GM23338 (cell line): Measurements from ENCODE around the gene AVPR1B. TPM values are rescaled to one million over a fixed set of nuclear protein-coding genes. Genes with fewer than 3 reads are reported as not detected.

Source experiments
- ATAC-seq: fragments of 200-7000 bp; cut with Tn5 transposase; 3 replicates; pipeline ENCODE4 v1.9.1; 2020
- DNase-seq: peaks from one replicate; pipeline ENCODE4 v3.0.0-alpha.2; 2015; ENCODE audit warnings: low spot score
- H2AFZ ChIP-seq: fragments of 200-600 bp; sonication (generic); 2 replicates; pipeline ENCODE4 v1.8.0; 2016; ENCODE audit warnings: antibody characterized with exemption, mild to moderate bottlenecking, moderate library complexity
- H3F3A ChIP-seq: fragments of 200-600 bp; sonication (generic); replicated peaks from 2 replicates; pipeline ENCODE4 v1.8.0; 2017; ENCODE audit warnings: antibody characterized with exemption, mixed run types, low read depth
- H3K27ac ChIP-seq: fragments of 200-600 bp; sonication (generic); 2 replicates; pipeline ENCODE4 v1.6.1; 2016; ENCODE audit warnings: low read depth
- H3K27me3 ChIP-seq: fragments of 200-600 bp; sonication (generic); 2 replicates; pipeline ENCODE4 v1.8.0; 2016; ENCODE audit warnings: mild to moderate bottlenecking, mixed run types, moderate library complexity; ENCODE audit not compliant: insufficient read depth
- H3K36me3 ChIP-seq: fragments of 200-600 bp; sonication (generic); 2 replicates; pipeline ENCODE4 v1.8.0; 2016; ENCODE audit warnings: mild to moderate bottlenecking; ENCODE audit not compliant: insufficient read depth
- H3K4me1 ChIP-seq: fragments of 200-600 bp; sonication (generic); 2 replicates; pipeline ENCODE4 v1.8.0; 2016; ENCODE audit warnings: mild to moderate bottlenecking, moderate library complexity; ENCODE audit not compliant: insufficient read depth
- H3K4me2 ChIP-seq: fragments of 200-600 bp; sonication (generic); 2 replicates; pipeline ENCODE4 v1.7.1; 2017; ENCODE audit warnings: mixed run types
- H3K4me3 ChIP-seq: fragments of 200-600 bp; sonication (generic); 2 replicates; pipeline ENCODE4 v1.6.1; 2016; ENCODE audit warnings: mixed run types
- H3K79me2 ChIP-seq: fragments of 200-600 bp; sonication (generic); replicated peaks from 2 replicates; pipeline ENCODE4 v1.8.0; 2017; ENCODE audit warnings: mild to moderate bottlenecking; ENCODE audit not compliant: insufficient read depth
- H3K9me2 ChIP-seq: fragments of 200-600 bp; sonication (generic); 2 replicates; pipeline ENCODE4 v1.8.0; 2017; ENCODE audit not compliant: insufficient read depth
- H4K20me1 ChIP-seq: fragments of 200-600 bp; sonication (generic); replicated peaks from 2 replicates; pipeline ENCODE4 v1.8.0; 2017; ENCODE audit warnings: mild to moderate bottlenecking; ENCODE audit not compliant: insufficient read depth
- H3K27ac Mint-ChIP-seq: 2 replicates; pipeline ENCODE4 v1.8.0; 2020; ENCODE audit warnings: inconsistent platforms, mild to moderate bottlenecking, moderate library complexity, mixed read lengths
- H3K27me3 Mint-ChIP-seq: 3 replicates; pipeline ENCODE4 v1.8.0; 2022; ENCODE audit warnings: low read depth, mild to moderate bottlenecking, moderate library complexity, mixed read lengths, inconsistent platforms; ENCODE audit not compliant: insufficient read depth, poor library complexity
- H3K36me3 Mint-ChIP-seq: 3 replicates; pipeline ENCODE4 v1.8.0; 2021; ENCODE audit warnings: low read depth, mild to moderate bottlenecking, inconsistent platforms, moderate library complexity, mixed read lengths
- H3K4me1 Mint-ChIP-seq: 3 replicates; pipeline ENCODE4 v1.8.0; 2020; ENCODE audit warnings: mild to moderate bottlenecking, inconsistent platforms, mixed read lengths
- H3K4me3 Mint-ChIP-seq: 3 replicates; pipeline ENCODE4 v1.8.0; 2021; ENCODE audit warnings: moderate library complexity, mild to moderate bottlenecking, inconsistent platforms, mixed read lengths
- H3K9me3 Mint-ChIP-seq: 3 replicates; pipeline ENCODE4 v1.8.0; 2020; ENCODE audit warnings: moderate library complexity, mild to moderate bottlenecking, inconsistent platforms, mixed read lengths
- CREB1 ChIP-seq: fragments of 250-450 bp; sonication (Bioruptor Pico); IDR thresholded peaks from 2 replicates; pipeline ENCODE4 v1.5.0; 2020; ENCODE audit warnings: low read depth, mild to moderate bottlenecking, moderate library complexity
- CTCF ChIP-seq, 2 experiments: fragments of 200-600 bp in 1 of 2; sonication (generic) in 1 of 2; conservative IDR thresholded peaks; 2 replicates each; pipeline versions ENCODE4 v1.5.1 to v1.6.1; 2016 to 2017; ENCODE audit warnings: antibody characterized with exemption in 2 of 2, low read depth in 2 of 2, mild to moderate bottlenecking in 2 of 2, moderate library complexity in 1 of 2
- EZH2 ChIP-seq: fragments of 200-600 bp; sonication (generic); IDR thresholded peaks from one replicate; pipeline ENCODE4 v1.8.0; 2017; ENCODE audit warnings: antibody characterized with exemption, mild to moderate bottlenecking, low read depth; ENCODE audit not compliant: unreplicated experiment
- EZH2phosphoT487 ChIP-seq: fragments of 200-600 bp; sonication (generic); IDR thresholded peaks from one replicate; pipeline ENCODE4 v1.8.1; 2018; ENCODE audit warnings: antibody characterized with exemption; ENCODE audit not compliant: unreplicated experiment
- JUNB ChIP-seq: IDR thresholded peaks from one replicate; pipeline ENCODE4 v1.6.1; 2016; ENCODE audit warnings: antibody characterized with exemption; ENCODE audit not compliant: unreplicated experiment
- NANOG ChIP-seq: IDR thresholded peaks from 2 replicates; pipeline ENCODE4 v1.6.1; 2016; ENCODE audit warnings: antibody characterized with exemption, borderline replicate concordance
- POLR2AphosphoS5 ChIP-seq: IDR thresholded peaks from 2 replicates; pipeline ENCODE4 v1.6.1; 2016; ENCODE audit warnings: antibody characterized with exemption, low read depth
- REST ChIP-seq: IDR thresholded peaks from one replicate; pipeline ENCODE4 v1.6.1; 2018; ENCODE audit warnings: antibody characterized with exemption; ENCODE audit not compliant: unreplicated experiment
- STAT1 ChIP-seq: IDR thresholded peaks from one replicate; pipeline ENCODE4 v1.6.1; 2016; ENCODE audit warnings: antibody characterized with exemption; ENCODE audit not compliant: unreplicated experiment
- ZNF114 ChIP-seq: fragments of 250-450 bp; sonication (Bioruptor Pico); IDR thresholded peaks from 2 replicates; pipeline ENCODE4 v1.5.0; 2020; ENCODE audit warnings: mild to moderate bottlenecking, moderate library complexity
- ZNF331 ChIP-seq: fragments of 250-450 bp; sonication (Bioruptor Pico); IDR thresholded peaks from 2 replicates; pipeline ENCODE4 v1.5.0; 2020; ENCODE audit warnings: low read depth, mild to moderate bottlenecking, moderate library complexity
- polyA plus RNA-seq: library from polyadenylated mRNA; unstranded; fragments of >200 nt; fragmentation: Nextera tagmentation; extraction: Ambion mirVana; gene quantifications from 2 replicates; pipeline ENCODE4 v1.2.1, GENCODE V29; 2016
- total RNA-seq: library from RNA; depleted of rRNA; stranded (reverse); fragments of >200 nt; shearing (Covaris generic); gene quantifications from 2 replicates; pipeline ENCODE4 v1.2.3, GENCODE V29; 2014
- TF ChIP-seq, protein P1 (sequence below): fragments of 250-450 bp; sonication (Bioruptor Pico); IDR thresholded peaks from 2 replicates; pipeline ENCODE4 v1.5.0; 2020; ENCODE audit warnings: mild to moderate bottlenecking, moderate library complexity
- TF ChIP-seq, protein P2 (sequence below): IDR thresholded peaks from 2 replicates; pipeline ENCODE4 v1.6.1; 2016; ENCODE audit warnings: antibody characterized with exemption

The AVPR1B gene
- total and polyA plus RNA-seq, 2 experiments from 2014 or later, result 0.24 to 0.52 TPM

DNA sequence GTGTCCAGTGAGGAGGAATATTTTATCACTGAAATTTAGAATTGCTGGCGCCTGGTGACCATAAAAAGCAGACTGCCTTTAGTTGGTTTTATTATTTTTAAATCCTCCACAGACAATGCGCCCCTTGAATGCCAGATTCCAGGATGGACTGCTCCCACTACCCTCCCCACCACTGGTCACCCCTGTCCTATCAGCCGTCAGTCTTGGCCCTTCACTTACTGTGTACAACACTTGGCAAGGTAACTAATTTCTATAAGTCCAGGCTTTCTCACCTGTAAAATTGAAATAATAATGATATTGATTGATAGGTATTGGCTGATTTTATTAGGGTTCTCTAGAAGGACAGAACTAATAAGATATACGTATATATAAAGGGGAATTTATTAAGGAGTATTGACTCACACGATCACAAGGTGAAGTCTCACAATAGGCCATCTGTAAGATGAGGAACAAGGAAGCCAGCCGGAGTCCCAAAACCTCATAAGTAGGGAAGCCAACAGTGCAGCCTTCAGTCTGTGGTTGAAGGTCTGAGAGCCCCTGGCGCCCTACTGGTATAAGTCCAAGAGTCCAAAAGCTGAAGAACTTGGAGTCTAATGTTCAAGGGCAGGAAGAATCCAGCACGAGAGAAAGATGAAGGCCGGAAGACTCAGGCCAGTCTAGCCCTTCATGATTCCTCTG is 46.4 kb downstream of the AVPR1B start:
- Histone ChIP-seq H4K20me1 (no peaks in the 10 kb centered on the region), H3K4me1 (peaks cover 10% of the 10 kb centered on the region), H2AFZ (no peak overlapping the region), H3K4me2 (no peak overlapping the region), H3K9me2 (no peaks in the 10 kb centered on the region), H3K27ac (no peak overlapping the region), H3K27me3 (no peaks in the 10 kb centered on the region), H3K79me2 (no peaks in the 10 kb centered on the region), H3K36me3 (no peaks in the 10 kb centered on the region), H3K4me3 (no peak overlapping the region), H3F3A (no peaks in the 10 kb centered on the region)
- no peak overlapping the region for H3K4me3 Mint-ChIP-seq
- H3K4me1 Mint-ChIP-seq, result peaks cover 21% of the 10 kb centered on the region; the same call in 2 of the 3 replicates
- DNase-seq (no peak), ATAC-seq (no peak)
- no peaks in the 10 kb centered on the region for H3K36me3 Mint-ChIP-seq
- no peaks in the 10 kb centered on the region for H3K9me3 Mint-ChIP-seq
- peaks cover 6% of the 10 kb centered on the region for H3K27me3 Mint-ChIP-seq
- TF ChIP-seq POLR2AphosphoS5 (no peak), EZH2 (no peak), REST (no peak), ZNF331 (CRISPR knock-in tag) (no peak), JUNB (no peak), EZH2phosphoT487 (no peak), STAT1 (no peak), NANOG (no peak), CTCF (conservative IDR thresholded peaks at IDR 0.05; ENCODE audit: low read depth in 2 of 2) (no peak), CREB1 (CRISPR knock-in tag) (no peak), ZNF114 (CRISPR knock-in tag) (no peak)
- TF ChIP-seq, protein P1, sequence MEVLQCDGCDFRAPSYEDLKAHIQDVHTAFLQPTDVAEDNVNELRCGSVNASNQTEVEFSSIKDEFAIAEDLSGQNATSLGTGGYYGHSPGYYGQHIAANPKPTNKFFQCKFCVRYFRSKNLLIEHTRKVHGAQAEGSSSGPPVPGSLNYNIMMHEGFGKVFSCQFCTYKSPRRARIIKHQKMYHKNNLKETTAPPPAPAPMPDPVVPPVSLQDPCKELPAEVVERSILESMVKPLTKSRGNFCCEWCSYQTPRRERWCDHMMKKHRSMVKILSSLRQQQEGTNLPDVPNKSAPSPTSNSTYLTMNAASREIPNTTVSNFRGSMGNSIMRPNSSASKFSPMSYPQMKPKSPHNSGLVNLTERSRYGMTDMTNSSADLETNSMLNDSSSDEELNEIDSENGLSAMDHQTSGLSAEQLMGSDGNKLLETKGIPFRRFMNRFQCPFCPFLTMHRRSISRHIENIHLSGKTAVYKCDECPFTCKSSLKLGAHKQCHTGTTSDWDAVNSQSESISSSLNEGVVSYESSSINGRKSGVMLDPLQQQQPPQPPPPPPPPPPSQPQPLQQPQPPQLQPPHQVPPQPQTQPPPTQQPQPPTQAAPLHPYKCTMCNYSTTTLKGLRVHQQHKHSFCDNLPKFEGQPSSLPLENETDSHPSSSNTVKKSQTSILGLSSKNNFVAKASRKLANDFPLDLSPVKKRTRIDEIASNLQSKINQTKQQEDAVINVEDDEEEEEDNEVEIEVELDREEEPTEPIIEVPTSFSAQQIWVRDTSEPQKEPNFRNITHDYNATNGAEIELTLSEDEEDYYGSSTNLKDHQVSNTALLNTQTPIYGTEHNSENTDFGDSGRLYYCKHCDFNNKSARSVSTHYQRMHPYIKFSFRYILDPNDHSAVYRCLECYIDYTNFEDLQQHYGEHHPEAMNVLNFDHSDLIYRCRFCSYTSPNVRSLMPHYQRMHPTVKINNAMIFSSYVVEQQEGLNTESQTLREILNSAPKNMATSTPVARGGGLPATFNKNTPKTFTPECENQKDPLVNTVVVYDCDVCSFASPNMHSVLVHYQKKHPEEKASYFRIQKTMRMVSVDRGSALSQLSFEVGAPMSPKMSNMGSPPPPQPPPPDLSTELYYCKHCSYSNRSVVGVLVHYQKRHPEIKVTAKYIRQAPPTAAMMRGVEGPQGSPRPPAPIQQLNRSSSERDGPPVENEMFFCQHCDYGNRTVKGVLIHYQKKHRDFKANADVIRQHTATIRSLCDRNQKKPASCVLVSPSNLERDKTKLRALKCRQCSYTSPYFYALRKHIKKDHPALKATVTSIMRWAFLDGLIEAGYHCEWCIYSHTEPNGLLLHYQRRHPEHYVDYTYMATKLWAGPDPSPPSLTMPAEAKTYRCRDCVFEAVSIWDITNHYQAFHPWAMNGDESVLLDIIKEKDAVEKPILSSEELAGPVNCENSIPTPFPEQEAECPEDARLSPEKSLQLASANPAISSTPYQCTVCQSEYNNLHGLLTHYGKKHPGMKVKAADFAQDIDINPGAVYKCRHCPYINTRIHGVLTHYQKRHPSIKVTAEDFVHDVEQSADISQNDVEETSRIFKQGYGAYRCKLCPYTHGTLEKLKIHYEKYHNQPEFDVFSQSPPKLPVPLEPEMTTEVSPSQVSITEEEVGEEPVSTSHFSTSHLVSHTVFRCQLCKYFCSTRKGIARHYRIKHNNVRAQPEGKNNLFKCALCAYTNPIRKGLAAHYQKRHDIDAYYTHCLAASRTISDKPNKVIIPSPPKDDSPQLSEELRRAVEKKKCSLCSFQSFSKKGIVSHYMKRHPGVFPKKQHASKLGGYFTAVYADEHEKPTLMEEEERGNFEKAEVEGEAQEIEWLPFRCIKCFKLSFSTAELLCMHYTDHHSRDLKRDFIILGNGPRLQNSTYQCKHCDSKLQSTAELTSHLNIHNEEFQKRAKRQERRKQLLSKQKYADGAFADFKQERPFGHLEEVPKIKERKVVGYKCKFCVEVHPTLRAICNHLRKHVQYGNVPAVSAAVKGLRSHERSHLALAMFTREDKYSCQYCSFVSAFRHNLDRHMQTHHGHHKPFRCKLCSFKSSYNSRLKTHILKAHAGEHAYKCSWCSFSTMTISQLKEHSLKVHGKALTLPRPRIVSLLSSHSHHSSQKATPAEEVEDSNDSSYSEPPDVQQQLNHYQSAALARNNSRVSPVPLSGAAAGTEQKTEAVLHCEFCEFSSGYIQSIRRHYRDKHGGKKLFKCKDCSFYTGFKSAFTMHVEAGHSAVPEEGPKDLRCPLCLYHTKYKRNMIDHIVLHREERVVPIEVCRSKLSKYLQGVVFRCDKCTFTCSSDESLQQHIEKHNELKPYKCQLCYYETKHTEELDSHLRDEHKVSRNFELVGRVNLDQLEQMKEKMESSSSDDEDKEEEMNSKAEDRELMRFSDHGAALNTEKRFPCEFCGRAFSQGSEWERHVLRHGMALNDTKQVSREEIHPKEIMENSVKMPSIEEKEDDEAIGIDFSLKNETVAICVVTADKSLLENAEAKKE (CRISPR knock-in tag), result no peak
- TF ChIP-seq, protein P2, sequence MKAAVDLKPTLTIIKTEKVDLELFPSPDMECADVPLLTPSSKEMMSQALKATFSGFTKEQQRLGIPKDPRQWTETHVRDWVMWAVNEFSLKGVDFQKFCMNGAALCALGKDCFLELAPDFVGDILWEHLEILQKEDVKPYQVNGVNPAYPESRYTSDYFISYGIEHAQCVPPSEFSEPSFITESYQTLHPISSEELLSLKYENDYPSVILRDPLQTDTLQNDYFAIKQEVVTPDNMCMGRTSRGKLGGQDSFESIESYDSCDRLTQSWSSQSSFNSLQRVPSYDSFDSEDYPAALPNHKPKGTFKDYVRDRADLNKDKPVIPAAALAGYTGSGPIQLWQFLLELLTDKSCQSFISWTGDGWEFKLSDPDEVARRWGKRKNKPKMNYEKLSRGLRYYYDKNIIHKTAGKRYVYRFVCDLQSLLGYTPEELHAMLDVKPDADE, result no peak
- H3K27ac Mint-ChIP-seq, result no peak overlapping the region
